ENCODE data around the gene HEPACAM2.

HEPACAM2 gene

DNA sequence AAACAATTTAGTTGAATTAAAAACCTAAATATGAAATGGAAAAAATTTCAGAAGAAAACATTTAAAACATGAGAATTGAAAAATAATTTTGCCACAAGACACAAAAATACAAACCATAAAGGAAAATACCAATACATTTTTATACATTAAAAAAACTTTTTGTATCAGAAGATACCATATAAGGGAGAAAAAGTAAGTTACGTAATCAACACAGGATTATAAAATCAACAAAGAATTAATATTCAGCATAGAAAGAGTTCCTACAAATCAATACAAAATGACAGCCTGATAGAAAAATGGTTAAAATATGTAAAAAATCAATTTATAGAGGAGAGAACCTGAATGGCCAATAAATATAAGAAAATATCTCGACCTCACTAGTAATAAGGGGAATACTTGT lies 61.5 kb downstream of the HEPACAM2 start:
- TF ChIP-seq FOXP2 (optimal IDR thresholded peaks at IDR 0.05; ENCODE audit: borderline replicate concordance, extremely low read depth, extremely low read length, insufficient read depth), result no peak

GRCh38 chr7:93161181-93161762 lies 65.0 kb downstream of the HEPACAM2 start:
- TF ChIP-seq FOXP2 (optimal IDR thresholded peaks at IDR 0.05; ENCODE audit: borderline replicate concordance, extremely low read depth, extremely low read length, insufficient read depth) (no peak), POLR2AphosphoS5 (IDR thresholded peaks at IDR 0.05; ENCODE audit: low read depth, low read length) (no peak), TAF1 (IDR thresholded peaks at IDR 0.05; ENCODE audit: borderline replicate concordance, insufficient read depth, low read length) (no peak), SIN3A (IDR thresholded peaks at IDR 0.05; ENCODE audit: borderline replicate concordance, insufficient read depth, low read length) (no peak)
- TF ChIP-seq, protein P1, sequence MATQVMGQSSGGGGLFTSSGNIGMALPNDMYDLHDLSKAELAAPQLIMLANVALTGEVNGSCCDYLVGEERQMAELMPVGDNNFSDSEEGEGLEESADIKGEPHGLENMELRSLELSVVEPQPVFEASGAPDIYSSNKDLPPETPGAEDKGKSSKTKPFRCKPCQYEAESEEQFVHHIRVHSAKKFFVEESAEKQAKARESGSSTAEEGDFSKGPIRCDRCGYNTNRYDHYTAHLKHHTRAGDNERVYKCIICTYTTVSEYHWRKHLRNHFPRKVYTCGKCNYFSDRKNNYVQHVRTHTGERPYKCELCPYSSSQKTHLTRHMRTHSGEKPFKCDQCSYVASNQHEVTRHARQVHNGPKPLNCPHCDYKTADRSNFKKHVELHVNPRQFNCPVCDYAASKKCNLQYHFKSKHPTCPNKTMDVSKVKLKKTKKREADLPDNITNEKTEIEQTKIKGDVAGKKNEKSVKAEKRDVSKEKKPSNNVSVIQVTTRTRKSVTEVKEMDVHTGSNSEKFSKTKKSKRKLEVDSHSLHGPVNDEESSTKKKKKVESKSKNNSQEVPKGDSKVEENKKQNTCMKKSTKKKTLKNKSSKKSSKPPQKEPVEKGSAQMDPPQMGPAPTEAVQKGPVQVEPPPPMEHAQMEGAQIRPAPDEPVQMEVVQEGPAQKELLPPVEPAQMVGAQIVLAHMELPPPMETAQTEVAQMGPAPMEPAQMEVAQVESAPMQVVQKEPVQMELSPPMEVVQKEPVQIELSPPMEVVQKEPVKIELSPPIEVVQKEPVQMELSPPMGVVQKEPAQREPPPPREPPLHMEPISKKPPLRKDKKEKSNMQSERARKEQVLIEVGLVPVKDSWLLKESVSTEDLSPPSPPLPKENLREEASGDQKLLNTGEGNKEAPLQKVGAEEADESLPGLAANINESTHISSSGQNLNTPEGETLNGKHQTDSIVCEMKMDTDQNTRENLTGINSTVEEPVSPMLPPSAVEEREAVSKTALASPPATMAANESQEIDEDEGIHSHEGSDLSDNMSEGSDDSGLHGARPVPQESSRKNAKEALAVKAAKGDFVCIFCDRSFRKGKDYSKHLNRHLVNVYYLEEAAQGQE (IDR thresholded peaks at IDR 0.05; ENCODE audit: insufficient read depth in 1 of 2, low read depth in 2 of 2, low read length in 2 of 2), result no peak

DNA sequence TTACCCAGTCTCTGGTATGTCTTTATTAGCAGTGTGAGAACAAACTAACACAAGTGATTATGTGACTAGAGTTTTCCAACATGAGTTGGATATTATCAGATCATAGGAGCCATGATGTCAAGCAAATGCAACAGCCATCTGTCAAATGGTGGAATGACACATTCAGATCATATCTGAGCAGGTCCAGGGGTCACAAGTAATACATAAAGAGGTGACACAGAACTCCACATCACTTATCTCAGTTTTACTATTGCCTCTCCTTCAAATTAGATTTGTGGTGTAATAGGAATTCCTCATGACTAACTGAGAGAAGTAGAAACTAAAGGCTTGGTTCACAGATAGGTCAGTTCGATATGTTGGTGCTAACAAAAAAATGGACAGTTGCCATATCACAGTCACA lies 65.9 kb downstream of the HEPACAM2 start:
- TF ChIP-seq FOXP2 (optimal IDR thresholded peaks at IDR 0.05; ENCODE audit: borderline replicate concordance, extremely low read depth, extremely low read length, insufficient read depth) (no peak), POLR2AphosphoS5 (IDR thresholded peaks at IDR 0.05; ENCODE audit: low read depth, low read length) (no peak), SIN3A (IDR thresholded peaks at IDR 0.05; ENCODE audit: borderline replicate concordance, insufficient read depth, low read length) (no peak), TAF1 (IDR thresholded peaks at IDR 0.05; ENCODE audit: borderline replicate concordance, insufficient read depth, low read length) (no peak)
- TF ChIP-seq, protein P1 (IDR thresholded peaks at IDR 0.05; ENCODE audit: insufficient read depth in 1 of 2, low read depth in 2 of 2, low read length in 2 of 2), result no peak

GRCh38 chr7:93159490-93159889 lies 66.8 kb downstream of the HEPACAM2 start:
- TF ChIP-seq SIN3A (IDR thresholded peaks at IDR 0.05; ENCODE audit: borderline replicate concordance, insufficient read depth, low read length), result no peak
- TF ChIP-seq FOXP2 (optimal IDR thresholded peaks at IDR 0.05; ENCODE audit: borderline replicate concordance, extremely low read depth, extremely low read length, insufficient read depth), result no peak
- TF ChIP-seq TAF1 (IDR thresholded peaks at IDR 0.05; ENCODE audit: borderline replicate concordance, insufficient read depth, low read length), result no peak
- TF ChIP-seq POLR2AphosphoS5 (IDR thresholded peaks at IDR 0.05; ENCODE audit: low read depth, low read length), result no peak
- TF ChIP-seq, protein P1 (IDR thresholded peaks at IDR 0.05; ENCODE audit: insufficient read depth in 1 of 2, low read depth in 2 of 2, low read length in 2 of 2), result no peak

DNA sequence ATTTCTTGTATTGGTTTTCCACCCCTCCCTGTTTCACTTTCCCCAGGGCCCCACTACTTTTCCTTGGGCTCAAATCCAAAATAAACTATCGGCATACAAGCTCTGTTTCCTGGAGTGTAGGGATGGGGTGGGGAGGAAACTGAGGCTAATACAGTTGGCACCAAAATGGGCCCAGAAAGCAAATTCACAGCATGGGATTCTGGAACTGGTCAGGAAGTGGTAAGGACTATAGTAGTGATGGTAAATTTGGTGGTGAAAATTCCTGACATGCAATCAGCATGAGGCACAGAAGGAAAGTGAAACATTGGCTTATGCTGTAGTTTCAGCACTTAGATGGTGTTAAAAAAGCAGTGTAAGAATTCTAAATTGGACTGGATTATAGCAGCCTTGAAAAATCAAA lies 69.4 kb downstream of the HEPACAM2 start:
- TF ChIP-seq, protein P1 (IDR thresholded peaks at IDR 0.05; ENCODE audit: insufficient read depth in 1 of 2, low read depth in 2 of 2, low read length in 2 of 2), result no peak
- TF ChIP-seq SIN3A (IDR thresholded peaks at IDR 0.05; ENCODE audit: borderline replicate concordance, insufficient read depth, low read length) (no peak), FOXP2 (optimal IDR thresholded peaks at IDR 0.05; ENCODE audit: borderline replicate concordance, extremely low read depth, extremely low read length, insufficient read depth) (no peak), POLR2AphosphoS5 (IDR thresholded peaks at IDR 0.05; ENCODE audit: low read depth, low read length) (no peak), TAF1 (IDR thresholded peaks at IDR 0.05; ENCODE audit: borderline replicate concordance, insufficient read depth, low read length) (no peak)

Measured in PFSK-1 (cell line).